IMR-90 (cell line): ENCODE measurements around the gene TSC1. TPM values are rescaled to one million over a fixed set of nuclear protein-coding genes. Genes with fewer than 3 reads are reported as not detected.

ENCODE experiments used
- ATAC-seq: fragments of 200-7000 bp; cut with Tn5 transposase; 2 replicates; pipeline ENCODE4 v1.9.1; 2020; ENCODE audit warnings: low read depth, mild to moderate bottlenecking, moderate library complexity
- BruUV-seq: library from RNA; stranded (reverse); fragments of 400-500 nt; replicated peaks from 2 replicates; lab custom pipeline; 2021; lab: Mats Ljungman, UMichigan
- CTCF ChIA-PET: fragments of 300-600 bp; formaldehyde crosslinking; extraction: SDS; loops from one replicate; lab custom pipeline; 2021; ENCODE audit warnings: antibody characterized with exemption; lab: Yijun Ruan, JAX
- POLR2A ChIA-PET: fragments of 300-600 bp; sonication (Branson Sonifier 250); formaldehyde crosslinking; loops from one replicate; lab custom pipeline; 2022; ENCODE audit warnings: antibody characterized with exemption; ENCODE audit not compliant: unreplicated experiment; lab: Charles Lee
- DNase-seq: peaks from one replicate; pipeline ENCODE4 v3.0.0; 2013
- H2AFZ ChIP-seq: replicated peaks from 2 replicates; pipeline ENCODE3; 2013; ENCODE audit warnings: low read length, mild to moderate bottlenecking; ENCODE audit not compliant: poor library complexity
- H2AK5ac ChIP-seq: 2 replicates; pipeline ENCODE4 v1.6.1; 2013; ENCODE audit warnings: low read depth, low read length, inconsistent platforms
- H2AK9ac ChIP-seq: replicated peaks from 2 replicates; pipeline ENCODE3; 2013; ENCODE audit warnings: mild to moderate bottlenecking, low read depth, low read length, moderate library complexity; ENCODE audit not compliant: poor library complexity
- H2BK120ac ChIP-seq: 2 replicates; pipeline ENCODE4 v1.6.1; 2013; ENCODE audit warnings: low read depth, low read length, inconsistent platforms
- H2BK15ac ChIP-seq: 3 replicates; pipeline ENCODE4 v1.6.1; 2013; ENCODE audit warnings: low read depth, low read length, inconsistent platforms
- H2BK20ac ChIP-seq: 2 replicates; pipeline ENCODE4 v1.6.1; 2013; ENCODE audit warnings: low read depth, mild to moderate bottlenecking, inconsistent platforms, low read length, moderate library complexity
- H2BK5ac ChIP-seq: 2 replicates; pipeline ENCODE4 v1.6.1; 2013; ENCODE audit warnings: mild to moderate bottlenecking, low read depth, low read length, inconsistent platforms; ENCODE audit not compliant: poor library complexity, severe bottlenecking
- H3K14ac ChIP-seq: replicated peaks from 2 replicates; pipeline ENCODE4 v1.6.1; 2013; ENCODE audit warnings: low read depth, low read length, inconsistent platforms
- H3K18ac ChIP-seq: 2 replicates; pipeline ENCODE4 v1.6.1; 2013; ENCODE audit warnings: low read depth, low read length, control low read depth
- H3K23ac ChIP-seq: 2 replicates; pipeline ENCODE4 v1.6.1; 2013; ENCODE audit warnings: low read depth, low read length, inconsistent platforms
- H3K27ac ChIP-seq: 2 replicates; pipeline ENCODE4 v1.5.1; 2013; ENCODE audit warnings: mild to moderate bottlenecking, control low read depth, low read length; ENCODE audit not compliant: insufficient read depth
- H3K27me3 ChIP-seq: 2 replicates; pipeline ENCODE4 v1.6.1; 2013; ENCODE audit warnings: low read length; ENCODE audit not compliant: control insufficient read depth, insufficient read depth
- H3K36me3 ChIP-seq: 2 replicates; pipeline ENCODE4 v1.6.1; 2013; ENCODE audit warnings: low read length, mixed read lengths; ENCODE audit not compliant: control insufficient read depth, insufficient read depth
- H3K4ac ChIP-seq: 2 replicates; pipeline ENCODE4 v1.6.1; 2013; ENCODE audit warnings: low read depth, low read length, inconsistent platforms
- H3K4me1 ChIP-seq: 2 replicates; pipeline ENCODE4 v1.6.1; 2013; ENCODE audit warnings: low read length, mixed read lengths; ENCODE audit not compliant: control insufficient read depth, insufficient read depth
- H3K4me2 ChIP-seq: 2 replicates; pipeline ENCODE4 v1.6.1; 2013; ENCODE audit warnings: low read depth, mild to moderate bottlenecking, control low read depth, low read length, moderate library complexity
- H3K4me3 ChIP-seq: 2 replicates; pipeline ENCODE4 v1.5.1; 2013; ENCODE audit warnings: low read depth, mild to moderate bottlenecking, control low read depth, low read length, moderate library complexity; ENCODE audit not compliant: insufficient read depth
- H3K56ac ChIP-seq: 2 replicates; pipeline ENCODE4 v1.6.1; 2013; ENCODE audit warnings: low read length, inconsistent platforms; ENCODE audit not compliant: insufficient read depth; ENCODE audit errors: extremely low read depth
- H3K79me1 ChIP-seq, 2 experiments: 2 replicates each; pipeline ENCODE4 v1.6.1; 2013; ENCODE audit warnings: low read length in 2 of 2, inconsistent platforms in 1 of 2, low read depth in 1 of 2
- H3K9ac ChIP-seq: 2 replicates; pipeline ENCODE4 v1.6.1; 2013; ENCODE audit warnings: low read depth, low read length, control low read depth
- H3K9me1 ChIP-seq: 2 replicates; pipeline ENCODE4 v1.6.1; 2013; ENCODE audit warnings: low read length, inconsistent platforms; ENCODE audit not compliant: insufficient read depth
- H3K9me3 ChIP-seq: 2 replicates; pipeline ENCODE4 v1.6.1; 2013; ENCODE audit warnings: low read length; ENCODE audit not compliant: control insufficient read depth, insufficient read depth
- H4K20me1 ChIP-seq: 2 replicates; pipeline ENCODE4 v1.6.1; 2013; ENCODE audit warnings: low read length, inconsistent platforms; ENCODE audit not compliant: insufficient read depth
- H4K5ac ChIP-seq: 2 replicates; pipeline ENCODE4 v1.6.1; 2013; ENCODE audit warnings: mild to moderate bottlenecking, low read depth, low read length, control low read depth
- H4K8ac ChIP-seq, 2 experiments: 2 replicates each; pipeline ENCODE4 v1.6.1; 2013; ENCODE audit warnings: low read depth in 2 of 2, low read length in 2 of 2, control low read depth in 1 of 2, inconsistent platforms in 1 of 2
- H4K91ac ChIP-seq: 2 replicates; pipeline ENCODE4 v1.6.1; 2013; ENCODE audit warnings: low read depth, low read length, inconsistent platforms; ENCODE audit not compliant: insufficient read depth
- BHLHE40 ChIP-seq: fragments of 150-350 bp; IDR thresholded peaks from 2 replicates; pipeline ENCODE4 v1.6.1; 2016; ENCODE audit warnings: mild to moderate bottlenecking, low read depth, low read length
- MAZ ChIP-seq: IDR thresholded peaks from 2 replicates; pipeline ENCODE4 v1.6.1; 2012; ENCODE audit warnings: low read depth, mild to moderate bottlenecking, low read length, improper control_type of control experiment, moderate library complexity, borderline replicate concordance
- MXI1 ChIP-seq: IDR thresholded peaks from 2 replicates; pipeline ENCODE4 v1.6.1; 2012; ENCODE audit warnings: low read depth, mild to moderate bottlenecking, low read length, moderate library complexity, borderline replicate concordance
- POLR2A ChIP-seq: IDR thresholded peaks from 2 replicates; pipeline ENCODE4 v1.6.1; 2012; ENCODE audit warnings: mild to moderate bottlenecking, low read depth, low read length
- WGBS, 2 experiments: methylation state at CpG; one replicate each; pipeline versions ENCODE4 v1.1.5 to v1.1.7; 2013; ENCODE audit warnings: missing lambda C conversion rate in 2 of 2; ENCODE audit not compliant: insufficient read length in 1 of 2; ENCODE audit errors: extremely low coverage in 2 of 2; 5-methylcytosine and 5-hydroxymethylcytosine counted together
- dilution Hi-C: fragments of 300-500 bp; cut with HindIII; formaldehyde crosslinking; loops from one replicate; pipeline ENCODE4 v1.14.3; 2018; ENCODE audit warnings: low sequenced_read_pairs; ENCODE audit not compliant: unreplicated experiment
- in situ Hi-C: fragments of 300-500 bp; cut with MboI; formaldehyde crosslinking; loops from 3 replicates; pipeline ENCODE4 v1.14.3; 2019; ENCODE audit warnings: low sequenced_read_pairs, inconsistent platforms, mixed read lengths
- intact Hi-C: fragments of 100-400 bp; cut with micrococcal nuclease; formaldehyde crosslinking; loops from 2 replicates; pipeline ENCODE4 v1.10.0; 2022
- polyA plus RNA-seq, 3 experiments: library from polyadenylated mRNA; depleted of rRNA; stranded (reverse); fragments of >200 nt; gene quantifications; 2 replicates each; pipeline ENCODE4 v1.2.3, GENCODE V29; 2012; ENCODE audit warnings: low replicate concordance in 1 of 3
- total RNA-seq: library from RNA; depleted of rRNA; stranded (reverse); fragments of >200 nt; gene quantifications from 2 replicates; pipeline ENCODE4 v1.2.3, GENCODE V29; 2012

TSC1 gene
- total and polyA plus RNA-seq, 2 of the 4 experiments (the other 2 are of a cell fraction) = 25.7 to 56.3 TPM

DNA sequence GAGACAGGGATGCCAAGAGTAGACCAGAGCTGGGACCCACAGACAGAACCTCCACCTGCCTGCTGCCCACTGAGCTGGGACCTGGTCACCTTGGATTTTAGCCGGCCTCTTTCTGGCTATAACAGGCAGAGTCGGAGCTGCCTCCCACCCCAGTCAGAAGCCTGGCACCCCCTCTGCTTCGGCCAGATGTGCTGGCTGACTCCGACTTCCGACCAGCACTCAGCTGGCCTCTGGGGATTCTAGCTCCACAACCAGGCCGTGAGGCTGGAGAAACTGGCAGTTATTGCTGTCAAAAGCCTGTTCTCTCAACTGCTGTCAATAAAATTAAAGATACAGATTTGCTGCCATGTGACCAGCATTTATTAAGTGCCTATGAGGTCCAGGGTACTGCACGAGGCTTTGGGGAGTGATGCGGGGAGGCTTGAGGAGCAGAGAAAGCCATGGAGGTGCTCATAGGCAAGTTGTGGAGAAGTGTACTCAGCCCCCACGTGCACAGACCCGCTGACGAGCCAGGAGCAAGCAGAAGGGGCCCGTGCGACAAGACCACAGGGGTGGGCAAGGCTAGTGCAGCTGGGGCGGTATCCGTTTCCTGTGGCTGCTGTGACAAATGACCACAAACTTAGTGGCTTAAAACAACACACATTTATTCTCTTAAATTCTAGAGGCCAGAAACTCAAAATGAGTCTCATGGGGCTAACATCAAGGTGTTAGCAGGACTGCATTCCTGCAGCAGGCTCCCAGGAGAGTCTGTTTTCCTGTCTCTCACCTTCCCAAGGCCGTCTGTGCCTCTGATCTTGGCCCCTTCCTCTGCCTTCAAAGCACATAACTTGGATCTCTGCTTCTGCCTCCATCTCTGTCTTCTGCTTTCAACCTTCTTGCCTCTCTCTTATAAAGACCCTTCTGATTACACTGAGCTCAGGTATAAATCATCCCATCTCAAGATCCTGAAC, 47.2 kb upstream of the TSC1 start:
- H3K4me2 ChIP-seq = no peak overlapping the region
- H4K5ac ChIP-seq = no peak overlapping the region
- H2AFZ ChIP-seq = no peak overlapping the region
- peaks cover 63% of the 10 kb centered on the region for H3K27me3 ChIP-seq
- H3K79me1 ChIP-seq = no peaks in the 10 kb centered on the region
- H2BK120ac ChIP-seq = no peak overlapping the region
- H4K8ac ChIP-seq = no peak overlapping the region
- no TSS peak for BruUV-seq
- no peak overlapping the region for H2AK5ac ChIP-seq
- no peak overlapping the region for H2BK5ac ChIP-seq
- H3K14ac ChIP-seq = no peak overlapping the region
- no peak overlapping the region for H4K91ac ChIP-seq
- no peak overlapping the region for H2BK20ac ChIP-seq
- no peaks in the 10 kb centered on the region for H3K36me3 ChIP-seq
- H3K56ac ChIP-seq = no peak overlapping the region
- ATAC-seq (no peak), DNase-seq (no peak)
- H3K4me1 ChIP-seq = no peaks in the 10 kb centered on the region
- H2BK15ac ChIP-seq = no peak overlapping the region
- no peak overlapping the region for H3K27ac ChIP-seq
- POLR2A ChIA-PET = no interaction called here
- no peak overlapping the region for H3K4me3 ChIP-seq
- intact Hi-C loops = no loop called here
- CTCF ChIA-PET = no interaction called here
- WGBS, 2 experiments = 51% methylated on average over 6 of the region's 16 CpGs; no CpG with 5 or more reads in 1 of the 2 experiments
- TF ChIP-seq BHLHE40 = no peak
- no peak for TF ChIP-seq MAZ
- no peak for TF ChIP-seq MXI1
- no peak for TF ChIP-seq POLR2A
- dilution Hi-C loops = no loop called here
- H3K4ac ChIP-seq = no peak overlapping the region
- H3K9me3 ChIP-seq = no peaks in the 10 kb centered on the region
- H3K18ac ChIP-seq = no peak overlapping the region
- no peak overlapping the region for H3K9ac ChIP-seq
- H4K20me1 ChIP-seq = no peaks in the 10 kb centered on the region
- H3K9me1 ChIP-seq = no peaks in the 10 kb centered on the region
- H2AK9ac ChIP-seq = peak overlapping the region; percentile 28
- H3K23ac ChIP-seq = no peak overlapping the region
- in situ Hi-C loops = no loop called here
